Measurements from ENCODE around the gene ZNF133.
"Not testable (repeated sequence)": the region's sequence is repeated elsewhere in the genome, so short reads cannot be mapped to it uniquely, and the experiment has no call there.

ZNF133 gene

GRCh38 chr20:18287546-18287914, 797 bp upstream of the ZNF133 start:
- no peak for DNase-seq

DNA sequence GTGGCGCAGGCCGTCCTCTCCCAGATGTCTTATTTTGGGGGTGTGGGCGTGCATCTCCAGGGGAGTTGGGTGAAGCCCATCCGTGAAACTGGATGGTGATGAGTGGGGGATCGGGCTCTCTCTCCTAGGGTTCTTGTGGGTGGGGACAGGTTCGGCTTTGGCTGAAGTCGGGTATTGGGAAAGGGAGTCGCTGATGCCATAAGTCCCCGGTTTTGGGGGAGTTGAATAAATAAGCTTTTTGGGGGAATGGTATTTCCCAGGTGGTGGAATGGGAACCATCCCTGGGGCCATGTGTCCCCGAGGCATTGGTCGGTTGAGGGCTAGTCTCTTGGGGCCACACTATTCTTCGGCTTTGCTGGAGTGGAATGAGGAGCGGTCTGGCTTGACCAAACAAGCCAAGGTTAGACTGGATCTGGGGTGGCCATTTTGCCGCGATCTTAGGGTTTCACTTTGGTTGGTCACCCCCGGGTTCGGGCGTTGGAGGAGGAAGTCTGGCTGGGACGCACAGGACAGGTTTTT, 481 bp downstream of the ZNF133 start:
- no peak for DNase-seq

GRCh38 chr20:18289306-18289705, 979 bp downstream of the ZNF133 start:
- DNase-seq: no peak

- no peak for DNase-seq
Observed at GRCh38 chr20:18299364-18299763, 11.0 kb downstream of the ZNF133 start.

DNA sequence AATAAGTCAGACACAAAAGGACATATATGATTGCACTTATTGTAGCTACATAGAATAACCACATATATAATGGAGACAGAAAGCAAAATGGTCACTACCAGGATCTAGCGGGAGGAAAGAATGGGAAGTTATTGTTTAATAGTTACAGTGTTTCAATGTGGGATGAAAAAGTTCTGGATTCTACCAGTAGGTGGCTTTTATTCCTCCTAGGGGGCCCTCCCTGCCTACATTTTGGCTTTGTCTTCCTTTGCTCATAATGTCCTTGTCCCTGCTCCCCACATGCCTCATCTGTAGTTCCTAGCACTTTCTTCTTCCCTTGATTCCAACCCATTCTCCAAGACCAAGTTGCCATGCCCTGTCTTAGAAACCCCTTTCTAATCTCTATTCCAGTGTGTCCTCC, 16.3 kb downstream of the ZNF133 start:
- no peak for DNase-seq

- no peak for DNase-seq
Observed at GRCh38 chr20:18307301-18307700, 19.0 kb downstream of the ZNF133 start.

DNA sequence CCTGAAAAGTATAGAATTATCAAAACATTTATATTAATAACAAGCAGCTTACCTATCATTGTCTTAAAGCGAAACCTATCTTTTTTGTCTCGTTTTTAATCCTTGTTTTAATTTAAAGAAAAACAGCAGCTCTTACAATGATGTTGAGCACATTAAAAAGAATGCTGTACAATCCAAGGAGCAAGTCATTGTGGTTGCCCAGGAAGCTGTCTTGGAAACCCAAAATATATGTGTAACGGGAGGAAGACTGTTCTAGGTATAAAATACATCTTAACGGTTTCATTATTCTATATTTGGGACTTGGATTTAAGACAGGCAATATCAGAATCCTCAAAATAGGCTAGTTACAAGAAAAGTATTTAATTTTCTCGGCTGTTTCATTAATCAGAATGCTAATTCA, 21.7 kb downstream of the ZNF133 start:
- DNase-seq: no peak

- DNase-seq: no peak
Observed at GRCh38 chr20:18310592-18310991, 22.3 kb downstream of the ZNF133 start.

DNA sequence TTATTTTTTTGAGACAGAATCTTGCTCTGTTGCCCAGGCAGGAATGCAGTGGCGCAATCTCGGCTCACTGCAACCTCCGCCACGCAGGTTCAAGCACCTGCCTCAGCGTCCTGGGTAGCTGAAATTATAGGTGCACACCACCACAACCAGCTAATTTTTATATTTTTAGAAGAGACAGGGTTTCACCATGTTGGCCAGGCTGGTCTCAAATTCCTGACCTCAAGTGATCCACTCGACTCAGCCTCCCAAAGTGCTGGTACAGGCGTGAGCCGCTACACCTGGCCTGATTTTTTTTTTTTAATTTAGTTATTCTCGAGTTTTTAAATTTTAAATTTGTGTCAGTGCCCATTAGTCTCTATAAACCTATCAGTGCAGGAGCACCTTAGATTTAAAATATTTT, 24.4 kb downstream of the ZNF133 start:
- no peak for DNase-seq

DNA sequence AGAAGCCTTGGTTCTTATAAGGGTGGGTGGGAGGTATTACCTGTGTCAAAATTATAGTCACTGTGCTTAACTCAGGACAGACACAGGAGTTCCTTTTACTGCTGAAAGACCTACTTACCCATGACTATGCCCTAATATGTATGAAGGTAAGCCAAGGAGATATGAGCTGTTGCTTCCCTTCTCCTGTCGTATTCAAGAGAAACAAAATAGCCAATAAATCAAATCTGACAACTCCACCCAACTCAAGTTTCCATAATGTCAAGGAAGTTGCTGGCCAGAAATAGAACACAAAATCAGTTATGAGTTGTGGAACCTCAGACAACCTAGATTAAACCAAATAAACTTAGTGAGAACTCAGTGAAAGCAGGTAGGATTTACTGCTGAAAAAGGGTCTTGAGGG, 25.1 kb downstream of the ZNF133 start:
- no peak for DNase-seq

GRCh38 chr20:18314786-18315406, 26.6 kb downstream of the ZNF133 start:
- DNase-seq: no peak

DNA sequence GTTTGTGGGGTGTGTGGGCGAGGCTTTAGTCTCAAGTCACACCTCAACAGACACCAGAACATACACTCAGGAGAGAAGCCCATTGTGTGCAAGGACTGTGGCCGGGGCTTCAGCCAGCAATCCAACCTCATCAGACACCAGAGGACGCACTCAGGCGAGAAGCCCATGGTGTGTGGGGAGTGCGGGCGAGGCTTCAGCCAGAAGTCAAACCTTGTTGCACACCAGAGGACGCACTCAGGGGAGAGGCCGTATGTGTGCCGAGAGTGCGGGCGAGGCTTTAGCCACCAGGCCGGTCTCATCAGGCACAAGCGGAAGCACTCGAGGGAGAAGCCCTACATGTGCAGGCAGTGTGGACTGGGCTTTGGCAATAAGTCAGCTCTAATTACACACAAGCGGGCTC, 27.8 kb downstream of the ZNF133 start:
- no peak for DNase-seq

- no peak for DNase-seq
Observed at GRCh38 chr20:18321316-18321715, 33.0 kb downstream of the ZNF133 start.

DNA sequence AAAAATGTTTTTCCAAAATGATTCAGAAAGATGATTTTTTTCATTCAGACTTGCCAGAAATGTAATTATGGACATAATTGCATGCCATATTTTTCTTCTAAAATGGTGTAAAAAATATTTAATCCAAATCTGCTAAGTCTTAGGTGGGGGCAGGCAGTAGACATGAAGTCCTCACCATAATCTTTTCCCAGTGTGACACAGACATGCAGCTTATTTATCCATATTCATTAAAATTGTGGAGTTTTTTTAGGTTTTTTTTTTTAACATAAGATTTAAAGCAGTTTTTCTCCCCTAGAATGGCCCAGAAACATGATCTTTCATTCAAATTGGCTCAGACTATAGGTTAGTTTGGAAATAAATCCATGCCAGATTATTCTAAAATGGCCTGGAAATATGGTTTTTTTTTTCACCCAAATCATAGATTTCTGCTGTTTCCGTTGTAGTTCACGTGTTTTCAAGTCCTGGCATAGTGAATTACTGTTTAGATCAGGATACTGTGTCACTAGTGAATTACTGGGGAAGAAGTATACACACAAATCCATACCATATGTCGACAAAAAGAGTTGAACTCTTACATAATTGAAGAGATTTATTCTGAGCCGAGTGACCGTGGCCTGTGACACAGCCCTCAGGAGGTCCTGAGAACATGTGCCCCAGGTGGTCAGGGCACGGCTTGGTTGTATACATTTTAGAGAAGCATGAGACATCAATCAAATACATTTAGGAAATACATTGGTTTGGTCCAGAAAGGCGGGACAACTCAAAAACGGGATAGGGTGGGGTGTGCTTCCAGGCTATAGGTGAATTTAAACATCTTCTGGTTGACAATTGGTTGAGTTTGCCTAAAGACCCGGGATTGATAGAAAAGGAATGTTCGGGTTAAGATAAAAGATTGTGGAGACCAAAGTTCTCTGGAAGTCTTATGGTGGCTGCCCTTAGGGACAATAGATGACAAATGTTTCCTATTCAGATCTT, 33.9 kb downstream of the ZNF133 start:
- no peak for DNase-seq

DNA sequence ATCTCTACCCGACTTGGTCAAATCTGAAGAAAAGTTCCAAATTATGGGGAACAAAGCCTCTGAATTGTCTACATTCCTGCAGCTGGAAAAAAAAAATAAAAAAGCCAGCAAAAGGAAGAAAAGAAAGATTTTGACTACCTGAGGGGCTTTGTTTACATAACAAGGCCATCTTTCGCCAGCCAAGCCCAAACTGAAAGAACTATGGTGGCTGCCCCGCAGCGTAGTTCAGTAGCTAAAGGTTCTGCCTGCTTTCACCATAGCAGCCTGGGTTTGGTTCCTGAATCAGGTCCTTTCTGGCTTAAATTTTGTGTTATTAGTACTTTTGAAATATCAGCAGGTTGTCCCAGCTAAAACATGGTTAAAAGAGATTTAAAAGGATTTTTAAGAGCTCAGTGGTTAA, 35.4 kb downstream of the ZNF133 start:
- no peak for DNase-seq

- no peak for DNase-seq
Observed at GRCh38 chr20:18324596-18325089, 36.3 kb downstream of the ZNF133 start.

GRCh38 chr20:18326990-18327389, 38.7 kb downstream of the ZNF133 start:
- no peak for DNase-seq

DNA sequence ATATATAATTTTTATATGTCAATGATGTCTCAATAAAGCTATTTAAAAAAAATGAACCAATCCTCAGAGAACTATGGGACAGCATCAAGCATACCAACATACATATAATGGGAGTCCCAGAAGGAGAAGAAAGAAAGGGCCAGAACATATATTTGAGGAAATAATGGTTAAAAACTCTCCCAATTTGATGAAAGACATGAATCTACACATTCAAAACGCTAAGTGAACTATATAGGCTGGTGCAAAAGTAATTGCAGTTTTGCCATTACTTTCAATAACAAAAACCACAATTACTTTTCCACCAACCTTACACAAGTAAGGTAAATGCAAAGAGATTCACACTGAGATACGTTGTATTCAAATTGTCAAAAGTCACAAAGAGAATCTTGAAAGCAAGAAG, 43.4 kb downstream of the ZNF133 start:
- no peak for DNase-seq

GRCh38 chr20:18349749-18350148, 61.4 kb downstream of the ZNF133 start:
- DNase-seq: not testable (repeated sequence)

DNA sequence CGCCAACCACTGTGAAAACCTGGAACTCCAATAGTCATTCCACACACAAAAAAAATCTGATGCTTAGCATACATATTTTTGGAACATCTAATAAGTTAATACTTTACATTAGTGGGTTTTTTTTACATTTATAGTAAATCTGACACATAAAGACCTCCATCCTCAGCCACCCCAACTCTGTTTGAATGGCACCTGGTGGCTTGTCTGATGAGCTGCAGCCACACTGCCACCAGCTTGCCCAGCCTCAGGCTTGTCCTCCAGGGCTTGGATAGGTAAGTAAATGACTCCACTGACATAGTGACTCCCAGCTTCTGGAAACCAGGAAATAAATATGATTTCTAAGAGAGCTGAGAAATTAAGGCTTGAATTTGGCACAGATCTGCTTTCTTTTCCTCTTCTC, 71.5 kb downstream of the ZNF133 start:
- DNase-seq: no peak

DNA sequence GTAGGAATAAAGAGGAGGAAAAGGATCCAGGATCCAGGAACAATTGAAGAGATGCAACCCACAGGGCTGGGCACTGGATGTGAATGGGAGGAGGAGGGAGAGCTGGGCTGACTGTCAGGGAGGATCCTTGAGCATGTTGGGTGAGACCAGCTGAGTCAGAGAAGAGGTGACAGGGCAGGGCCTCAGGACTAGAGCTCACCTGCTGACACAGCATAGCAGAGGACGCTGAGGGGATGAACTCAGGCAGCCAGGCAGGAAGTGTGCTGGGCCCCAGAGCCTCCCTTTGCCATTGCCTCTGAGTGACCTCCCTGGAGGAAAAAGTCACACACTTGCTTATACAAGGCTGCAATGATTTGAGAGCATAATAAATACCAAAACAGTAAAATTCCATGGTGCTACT, 72.3 kb downstream of the ZNF133 start:
- no peak for DNase-seq

- DNase-seq: no peak
Observed at GRCh38 chr20:18361678-18362077, 73.4 kb downstream of the ZNF133 start.

DNA sequence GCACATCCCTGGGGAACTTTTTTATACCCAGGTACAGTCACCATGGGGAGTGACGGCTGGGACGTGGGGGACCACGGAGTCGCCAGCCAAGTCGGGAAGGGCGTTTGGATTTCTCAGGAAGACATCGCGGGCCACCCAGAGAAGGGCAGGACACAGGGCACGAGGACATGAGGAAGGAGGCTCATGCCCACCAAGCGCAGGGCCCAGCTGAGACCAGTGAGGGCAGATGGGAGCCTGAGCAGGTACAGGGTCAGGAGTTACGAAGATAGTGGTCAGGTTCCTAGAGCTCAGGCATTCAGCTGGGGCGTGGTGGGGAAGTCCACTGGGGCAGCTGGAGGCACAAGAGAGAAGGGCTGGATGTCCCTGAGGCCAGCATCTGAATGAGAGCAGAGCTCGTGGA, 74.6 kb downstream of the ZNF133 start:
- DNase-seq: no peak

DNA sequence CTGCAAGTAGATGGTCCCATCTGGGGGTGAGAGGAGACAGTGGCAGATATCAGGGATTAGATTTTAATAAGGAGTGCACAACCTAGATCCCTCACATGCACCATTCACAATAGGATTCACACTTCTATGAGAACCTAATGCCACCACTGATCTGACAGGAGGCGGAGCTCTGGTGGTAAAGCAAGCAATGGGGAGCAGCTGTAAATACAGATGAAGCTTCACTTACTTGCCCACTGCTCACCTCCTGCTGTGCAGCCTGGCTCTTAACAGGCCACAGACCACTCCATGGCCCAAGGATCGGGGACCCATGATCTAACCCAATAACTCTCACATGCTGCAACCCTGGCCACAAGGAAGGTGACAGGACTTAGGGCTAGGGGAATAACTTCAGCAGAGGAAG, 75.4 kb downstream of the ZNF133 start:
- DNase-seq: no peak

Measured in activated gamma-delta T cell treated with Interleukin-2 at 50 U/mL for 16 hours (primary cell).